GM12865 (cell line): ENCODE measurements around the gene VGLL2.

Experiments
- DNase-seq: peaks from one replicate; pipeline ENCODE4 v3.0.0; 2010; ENCODE audit warnings: low read depth
- H3K4me3 ChIP-seq: 2 replicates; pipeline ENCODE4 v1.5.1; 2011; ENCODE audit warnings: mild to moderate bottlenecking, low read depth, low read length, control low read depth
- TF ChIP-seq, protein P1 (sequence below): IDR thresholded peaks from 2 replicates; pipeline ENCODE4 v1.5.1; 2011; ENCODE audit warnings: low read length, control low read depth, low read depth, inconsistent platforms; ENCODE audit not compliant: insufficient read depth; ENCODE audit errors: missing control alignments

Gene VGLL2

DNA sequence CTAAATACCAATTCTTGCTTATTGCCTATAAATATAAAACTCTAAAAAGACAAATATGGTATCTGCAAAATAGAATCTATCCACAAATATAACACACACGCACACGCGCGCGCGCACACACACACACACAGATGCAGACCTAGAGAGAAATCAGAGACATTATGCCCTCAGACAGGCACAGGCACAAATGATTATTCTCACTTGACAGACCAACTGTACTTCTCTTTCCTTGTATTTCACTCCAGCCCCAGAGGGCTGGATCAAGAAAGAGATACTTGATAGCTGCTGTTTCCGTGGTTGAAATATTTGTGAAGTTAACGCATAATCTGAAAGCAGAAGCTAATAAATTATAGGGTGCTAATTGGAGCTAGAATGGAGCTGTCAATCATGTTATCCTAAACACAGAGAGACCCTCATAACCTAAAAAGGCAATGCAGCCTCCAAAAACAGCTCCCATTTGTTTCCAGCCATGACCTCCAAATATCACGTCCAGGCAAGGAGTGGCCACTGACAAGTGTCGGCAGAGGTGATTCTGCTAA lies 11.5 kb downstream of the VGLL2 start:
- TF ChIP-seq, protein P1, sequence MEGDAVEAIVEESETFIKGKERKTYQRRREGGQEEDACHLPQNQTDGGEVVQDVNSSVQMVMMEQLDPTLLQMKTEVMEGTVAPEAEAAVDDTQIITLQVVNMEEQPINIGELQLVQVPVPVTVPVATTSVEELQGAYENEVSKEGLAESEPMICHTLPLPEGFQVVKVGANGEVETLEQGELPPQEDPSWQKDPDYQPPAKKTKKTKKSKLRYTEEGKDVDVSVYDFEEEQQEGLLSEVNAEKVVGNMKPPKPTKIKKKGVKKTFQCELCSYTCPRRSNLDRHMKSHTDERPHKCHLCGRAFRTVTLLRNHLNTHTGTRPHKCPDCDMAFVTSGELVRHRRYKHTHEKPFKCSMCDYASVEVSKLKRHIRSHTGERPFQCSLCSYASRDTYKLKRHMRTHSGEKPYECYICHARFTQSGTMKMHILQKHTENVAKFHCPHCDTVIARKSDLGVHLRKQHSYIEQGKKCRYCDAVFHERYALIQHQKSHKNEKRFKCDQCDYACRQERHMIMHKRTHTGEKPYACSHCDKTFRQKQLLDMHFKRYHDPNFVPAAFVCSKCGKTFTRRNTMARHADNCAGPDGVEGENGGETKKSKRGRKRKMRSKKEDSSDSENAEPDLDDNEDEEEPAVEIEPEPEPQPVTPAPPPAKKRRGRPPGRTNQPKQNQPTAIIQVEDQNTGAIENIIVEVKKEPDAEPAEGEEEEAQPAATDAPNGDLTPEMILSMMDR = no peak
- DNase-seq = no peak
- H3K4me3 ChIP-seq = no peak overlapping the region

DNA sequence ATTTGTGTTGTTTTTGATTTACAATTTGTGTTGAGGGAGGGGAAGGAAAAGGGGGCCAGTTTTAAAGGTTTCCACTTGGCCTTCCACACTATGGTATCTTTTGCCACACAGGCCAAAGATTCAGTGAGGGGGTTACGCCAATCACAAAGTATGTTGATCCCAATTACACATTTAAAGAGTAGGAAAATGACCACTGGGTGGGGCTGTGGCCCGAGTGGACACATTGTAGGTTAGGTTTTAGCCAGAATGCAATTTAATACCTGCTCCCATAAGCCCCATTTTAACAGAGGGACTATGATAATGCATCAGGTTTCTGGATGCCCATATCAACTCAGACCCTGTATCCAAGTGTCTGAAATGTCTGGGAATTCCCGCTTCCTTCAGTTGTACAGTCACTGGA lies 15.6 kb downstream of the VGLL2 start:
- TF ChIP-seq, protein P1 = peak; percentile 10
- H3K4me3 ChIP-seq = no peak overlapping the region
- no peak for DNase-seq

DNA sequence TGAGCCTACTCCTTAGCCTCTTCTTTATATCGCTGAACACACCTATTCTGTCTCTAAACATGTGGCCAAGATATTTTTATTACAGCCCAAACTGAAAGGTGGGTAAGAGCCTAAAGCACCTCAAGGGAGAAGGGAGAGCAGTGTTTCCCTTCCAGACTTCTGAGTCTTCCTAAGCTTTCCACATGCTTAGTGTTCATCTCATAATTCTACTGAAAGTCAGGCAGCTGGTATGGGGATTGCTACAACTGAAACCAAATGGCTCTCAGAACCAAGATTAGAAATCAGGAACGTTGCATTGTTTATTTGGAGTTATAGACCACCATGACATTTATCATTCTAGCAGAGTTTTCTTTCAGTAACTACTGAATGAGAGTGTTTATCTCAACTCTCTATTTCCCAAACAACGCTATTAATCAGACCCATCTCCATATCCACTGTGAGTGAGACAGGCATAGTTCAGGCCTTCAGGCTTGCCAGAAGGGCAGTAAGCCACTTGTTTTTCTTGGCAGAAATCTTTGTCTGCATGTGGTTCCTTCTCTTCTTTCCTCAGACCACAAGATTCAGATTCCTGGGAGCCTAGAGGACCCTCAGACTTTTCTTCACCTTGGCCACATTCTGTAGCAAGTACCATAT lies 22.8 kb downstream of the VGLL2 start:
- no peak for DNase-seq
- TF ChIP-seq, protein P1 = no peak
- no peak overlapping the region for H3K4me3 ChIP-seq

DNA sequence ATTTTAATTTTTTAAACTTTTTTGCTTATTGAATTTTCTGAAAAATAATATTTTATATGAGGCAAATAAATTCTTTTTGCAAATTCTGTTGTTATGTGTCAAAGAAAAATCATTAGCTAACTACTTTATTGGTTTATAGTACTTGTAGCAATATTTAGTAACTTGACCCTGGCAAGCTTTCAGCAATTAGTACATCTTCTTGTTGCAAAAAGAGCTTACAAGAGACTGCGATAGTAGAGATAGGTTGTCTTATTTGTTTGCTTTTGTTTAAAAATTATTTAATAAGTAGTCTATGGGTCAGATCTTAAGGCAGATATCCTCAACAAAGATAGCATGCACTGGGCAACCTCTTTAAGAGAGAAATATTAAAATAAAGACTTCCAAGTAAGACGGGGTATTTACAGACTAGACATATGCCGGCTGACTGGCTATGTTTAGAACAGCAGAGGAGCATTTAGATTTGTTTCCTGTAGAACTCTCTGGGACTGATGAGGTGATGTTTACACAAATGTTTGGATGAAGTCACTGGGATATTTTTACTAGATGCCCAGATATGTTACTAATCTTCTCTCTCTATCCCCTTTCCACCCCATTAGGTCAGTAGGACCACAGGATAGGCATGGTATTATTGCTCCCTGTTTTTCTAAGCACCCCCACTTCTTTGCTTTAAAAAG lies 25.0 kb downstream of the VGLL2 start:
- DNase-seq = no peak
- H3K4me3 ChIP-seq = no peak overlapping the region
- TF ChIP-seq, protein P1 = no peak

DNA sequence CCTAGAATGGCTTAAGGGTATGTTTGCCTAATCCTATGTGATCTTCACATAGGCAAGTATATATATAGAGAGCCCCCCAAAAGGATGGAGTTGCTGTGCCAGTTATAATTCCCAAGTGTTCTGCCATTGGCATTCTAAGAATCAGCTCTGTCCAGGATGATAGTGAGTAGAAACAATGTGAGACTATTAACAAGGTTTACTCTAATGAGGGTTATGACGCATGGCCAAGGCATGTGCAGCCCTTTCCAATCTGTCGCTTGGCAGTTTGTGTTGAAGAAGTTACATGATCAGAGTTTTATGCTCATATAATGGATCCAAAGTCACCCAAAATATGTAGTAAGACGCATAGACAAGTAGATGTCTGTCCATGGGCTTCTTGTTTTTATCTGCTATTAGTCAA lies 33.6 kb downstream of the VGLL2 start:
- DNase-seq = no peak
- no peak overlapping the region for H3K4me3 ChIP-seq
- TF ChIP-seq, protein P1 = no peak

DNA sequence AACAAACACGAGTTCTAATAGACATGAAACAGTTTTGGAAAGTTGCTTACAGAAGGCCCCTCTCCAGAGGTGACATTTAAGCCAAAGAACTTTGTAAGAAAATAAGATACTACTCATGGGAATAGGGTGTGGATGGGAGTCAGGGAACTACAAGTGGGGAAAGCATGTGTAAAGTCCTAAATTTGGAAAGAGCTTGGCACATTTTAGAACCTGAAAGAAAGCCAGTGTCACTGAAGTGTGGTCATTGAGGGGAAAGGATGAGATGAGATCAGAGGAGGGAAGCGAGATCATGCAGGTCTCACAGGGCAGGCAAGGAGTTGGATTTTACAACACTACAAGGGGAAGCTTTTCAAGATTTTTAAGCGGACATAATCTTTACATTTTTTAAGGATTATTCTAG lies 38.0 kb downstream of the VGLL2 start:
- TF ChIP-seq, protein P1 = no peak
- H3K4me3 ChIP-seq = no peak overlapping the region
- DNase-seq = no peak
